LNCaP clone FGC (cell line): ENCODE results near the gene NRN1L.

Experiments
- DNase-seq: peaks from one replicate; pipeline ENCODE4 v3.0.0-alpha.2; 2011; ENCODE audit warnings: low read depth
- H3K4me3 ChIP-seq: 2 replicates; pipeline ENCODE4 v1.5.1; 2011; ENCODE audit warnings: mild to moderate bottlenecking, low read depth, low read length, control low read depth
- TF ChIP-seq, protein P1 (sequence below): IDR thresholded peaks from 2 replicates; pipeline ENCODE4 v1.5.1; 2012; ENCODE audit warnings: mild to moderate bottlenecking; ENCODE audit not compliant: control insufficient read depth, insufficient read depth; ENCODE audit errors: extremely low read depth

NRN1L gene

DNA sequence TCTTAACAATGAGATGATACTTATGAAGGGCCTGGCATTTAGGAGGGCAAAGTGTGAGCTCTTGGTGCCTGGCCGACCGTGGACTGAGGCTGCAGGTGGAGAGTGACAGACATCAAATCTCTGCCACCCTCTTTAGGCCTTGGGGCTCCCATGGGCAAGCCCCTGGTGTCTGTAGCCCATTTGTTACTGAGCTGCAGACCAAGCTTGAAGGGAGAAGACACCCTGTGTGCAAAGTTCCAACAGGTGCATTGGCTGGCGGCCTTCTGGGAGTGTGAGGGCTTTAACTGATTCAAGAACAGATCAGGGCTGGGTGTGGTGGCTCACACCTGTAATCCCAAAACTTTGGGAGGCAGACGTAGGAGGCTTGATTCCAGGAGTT is 47.8 kb downstream of the NRN1L start:
- H3K4me3 ChIP-seq = no peak overlapping the region
- TF ChIP-seq, protein P1, sequence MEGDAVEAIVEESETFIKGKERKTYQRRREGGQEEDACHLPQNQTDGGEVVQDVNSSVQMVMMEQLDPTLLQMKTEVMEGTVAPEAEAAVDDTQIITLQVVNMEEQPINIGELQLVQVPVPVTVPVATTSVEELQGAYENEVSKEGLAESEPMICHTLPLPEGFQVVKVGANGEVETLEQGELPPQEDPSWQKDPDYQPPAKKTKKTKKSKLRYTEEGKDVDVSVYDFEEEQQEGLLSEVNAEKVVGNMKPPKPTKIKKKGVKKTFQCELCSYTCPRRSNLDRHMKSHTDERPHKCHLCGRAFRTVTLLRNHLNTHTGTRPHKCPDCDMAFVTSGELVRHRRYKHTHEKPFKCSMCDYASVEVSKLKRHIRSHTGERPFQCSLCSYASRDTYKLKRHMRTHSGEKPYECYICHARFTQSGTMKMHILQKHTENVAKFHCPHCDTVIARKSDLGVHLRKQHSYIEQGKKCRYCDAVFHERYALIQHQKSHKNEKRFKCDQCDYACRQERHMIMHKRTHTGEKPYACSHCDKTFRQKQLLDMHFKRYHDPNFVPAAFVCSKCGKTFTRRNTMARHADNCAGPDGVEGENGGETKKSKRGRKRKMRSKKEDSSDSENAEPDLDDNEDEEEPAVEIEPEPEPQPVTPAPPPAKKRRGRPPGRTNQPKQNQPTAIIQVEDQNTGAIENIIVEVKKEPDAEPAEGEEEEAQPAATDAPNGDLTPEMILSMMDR = no peak
- no peak for DNase-seq

DNA sequence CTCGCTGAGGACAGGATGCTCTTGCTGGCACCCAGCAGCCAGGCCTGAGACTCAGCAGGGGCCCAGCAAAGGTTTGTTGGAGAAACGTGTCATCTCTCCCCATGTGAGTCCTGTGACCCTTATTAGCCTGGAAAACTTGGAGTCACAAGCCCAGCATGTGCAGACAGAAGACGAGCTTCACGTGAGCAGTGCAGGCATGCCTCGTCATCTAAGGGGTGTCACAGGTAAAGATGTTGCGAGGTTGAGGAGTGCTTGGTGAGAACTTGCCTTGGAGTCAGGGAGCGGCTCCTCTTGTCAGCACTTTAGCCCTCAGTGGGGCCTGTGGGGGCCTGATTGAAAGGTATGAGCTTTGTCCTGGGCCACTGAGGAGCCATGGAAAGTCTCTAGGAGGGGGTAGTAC is 49.1 kb downstream of the NRN1L start:
- no peak overlapping the region for H3K4me3 ChIP-seq
- TF ChIP-seq, protein P1 = no peak
- no peak for DNase-seq

DNA sequence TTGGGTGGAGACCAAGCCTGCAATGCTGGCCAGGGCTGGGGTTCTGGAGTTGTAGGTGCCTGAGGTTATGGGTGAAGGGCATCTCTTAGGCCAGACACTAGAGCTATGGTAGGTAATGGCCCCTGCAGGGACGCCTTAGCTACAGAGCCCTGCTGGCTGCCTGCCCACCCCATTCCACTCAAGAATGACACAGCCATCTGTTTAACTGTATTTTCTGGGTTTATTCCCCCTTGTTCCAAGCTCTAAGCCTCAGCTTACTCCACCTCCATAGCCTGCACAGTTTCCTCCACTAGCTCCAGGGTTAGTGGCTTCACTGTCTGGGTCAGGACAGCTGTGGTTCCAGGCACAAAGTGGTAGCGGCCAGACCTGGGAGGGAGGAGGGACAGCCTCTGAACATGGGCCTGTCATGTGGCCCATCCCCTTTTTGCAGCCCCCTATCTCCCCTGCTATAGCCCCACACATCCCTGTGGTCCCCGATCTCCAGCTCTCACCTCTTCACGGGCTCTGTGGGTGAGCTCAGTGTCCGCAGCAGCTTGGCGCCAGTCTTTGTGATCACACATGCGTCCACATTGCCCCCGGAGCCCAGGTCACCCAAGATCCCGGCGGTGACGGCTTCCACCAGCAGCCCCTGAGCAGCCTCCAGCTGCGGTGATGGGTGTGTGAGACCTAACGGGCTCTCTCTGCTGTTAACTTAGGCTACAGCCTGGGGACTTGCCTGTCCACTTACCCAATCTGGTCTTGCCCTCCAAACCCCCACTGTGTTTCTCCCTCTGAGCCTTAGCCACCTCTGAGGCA is 49.8 kb downstream of the NRN1L start:
- DNase-seq = no peak
- TF ChIP-seq, protein P1 = no peak
- peak overlapping the region; percentile 99 for H3K4me3 ChIP-seq

GRCh38 chr16:67935101-67935401 is 50.4 kb downstream of the NRN1L start:
- TF ChIP-seq, protein P1 = no peak
- H3K4me3 ChIP-seq = peak overlapping the region; percentile 99
- DNase-seq = no peak

DNA sequence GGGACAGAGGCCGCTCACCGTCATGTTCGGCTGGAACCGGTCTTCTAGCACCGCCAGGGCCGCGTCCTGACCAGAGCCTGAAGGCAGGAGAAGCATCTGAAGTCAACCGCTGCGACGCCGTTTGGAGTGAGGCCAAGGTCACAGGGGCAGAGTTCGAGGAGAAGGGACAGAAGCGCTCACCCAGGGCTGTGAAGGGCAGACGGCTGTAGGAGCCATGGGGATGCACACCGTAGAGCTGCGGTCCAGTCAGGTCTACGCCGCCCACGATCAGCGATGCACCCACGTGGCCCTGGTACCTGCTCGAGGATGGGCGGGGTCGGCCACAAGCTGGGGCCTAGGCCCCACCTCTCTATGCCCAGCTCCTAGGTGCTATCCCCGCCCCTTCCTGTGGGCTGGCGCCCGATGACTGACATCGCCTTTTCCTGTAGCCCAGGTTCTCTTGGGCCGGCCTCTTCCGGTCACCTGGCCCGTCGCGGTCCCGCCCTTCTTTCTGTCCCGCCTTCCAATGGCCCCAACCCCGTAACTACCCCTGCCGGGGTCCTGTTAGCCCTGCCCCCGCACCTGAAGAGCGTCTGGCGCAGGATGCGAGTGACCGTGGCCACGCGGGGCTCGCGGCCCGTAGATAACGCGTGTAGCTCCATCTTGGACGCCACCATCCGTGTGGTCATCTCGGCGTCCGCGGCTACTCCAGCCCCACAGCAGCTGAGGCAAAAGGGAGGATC is 50.9 kb downstream of the NRN1L start:
- TF ChIP-seq, protein P1 = no peak
- H3K4me3 ChIP-seq = peak overlapping the region; percentile 99
- DNase-seq = peak; percentile 95
